ENCODE data around the gene NOS1. TPM values are rescaled to one million over a fixed set of nuclear protein-coding genes. Genes with fewer than 3 reads are reported as not detected.

Gene NOS1
- total RNA-seq, 1 donor from 2014 or later = under 0.01 TPM

GRCh38 chr12:117350140-117350539 lies 11.3 kb downstream of the NOS1 start:
- no peak overlapping the region for H3K4me3 ChIP-seq (ENCODE audit: low read depth, low read length)
- DNase-seq (ENCODE audit: low read depth) = no peak
- TF ChIP-seq CTCF (conservative IDR thresholded peaks at IDR 0.05; ENCODE audit: low read depth, low read length) = no peak

- no peak for DNase-seq (ENCODE audit: low read depth)
- no peak overlapping the region for H3K4me3 ChIP-seq (ENCODE audit: low read depth, low read length)
- TF ChIP-seq CTCF (conservative IDR thresholded peaks at IDR 0.05; ENCODE audit: low read depth, low read length) = no peak
Measured at GRCh38 chr12:117347588-117347987, 13.8 kb downstream of the NOS1 start.

GRCh38 chr12:117344716-117345115 lies 16.7 kb downstream of the NOS1 start:
- no peak for DNase-seq (ENCODE audit: low read depth)
- no peak for TF ChIP-seq CTCF (conservative IDR thresholded peaks at IDR 0.05; ENCODE audit: low read depth, low read length)
- no peak overlapping the region for H3K4me3 ChIP-seq (ENCODE audit: low read depth, low read length)

- H3K4me3 ChIP-seq (ENCODE audit: low read depth, low read length) = no peak overlapping the region
- no peak for TF ChIP-seq CTCF (conservative IDR thresholded peaks at IDR 0.05; ENCODE audit: low read depth, low read length)
- no peak for DNase-seq (ENCODE audit: low read depth)
Measured at GRCh38 chr12:117343849-117344248, 17.6 kb downstream of the NOS1 start.

- H3K4me3 ChIP-seq (ENCODE audit: low read depth, low read length) = no peak overlapping the region
- TF ChIP-seq CTCF (conservative IDR thresholded peaks at IDR 0.05; ENCODE audit: low read depth, low read length) = no peak
- no peak for DNase-seq (ENCODE audit: low read depth)
Measured at GRCh38 chr12:117343296-117343695, 18.1 kb downstream of the NOS1 start.

- TF ChIP-seq CTCF (conservative IDR thresholded peaks at IDR 0.05; ENCODE audit: low read depth, low read length) = no peak
- no peak overlapping the region for H3K4me3 ChIP-seq (ENCODE audit: low read depth, low read length)
- no peak for DNase-seq (ENCODE audit: low read depth)
Measured at GRCh38 chr12:117342682-117343081, 18.7 kb downstream of the NOS1 start.

GRCh38 chr12:117342247-117342646 lies 19.2 kb downstream of the NOS1 start:
- DNase-seq (ENCODE audit: low read depth) = no peak
- TF ChIP-seq CTCF (conservative IDR thresholded peaks at IDR 0.05; ENCODE audit: low read depth, low read length) = no peak
- no peak overlapping the region for H3K4me3 ChIP-seq (ENCODE audit: low read depth, low read length)

Measured in epithelial cell of proximal tubule (primary cell).